DOHH2 (cell line): ENCODE results near the gene SUCO.

ENCODE experiments used
- H3F3A ChIP-seq: fragments of 200-600 bp; sonication (generic), shearing (Covaris generic); 2 replicates; pipeline ENCODE4 v1.6.0; 2016; ENCODE audit warnings: antibody characterized with exemption, mild to moderate bottlenecking; ENCODE audit not compliant: control insufficient read depth, insufficient read depth
- H3K27ac ChIP-seq: fragments of 200-600 bp; sonication (generic); 2 replicates; pipeline ENCODE4 v1.5.1; 2014; ENCODE audit warnings: low read depth, mild to moderate bottlenecking, low read length, moderate library complexity
- H3K27me3 ChIP-seq: fragments of 200-600 bp; sonication (generic); 2 replicates; pipeline ENCODE4 v1.6.1; 2014; ENCODE audit warnings: mild to moderate bottlenecking, low read length, mixed read lengths; ENCODE audit not compliant: control insufficient read depth
- H3K36me3 ChIP-seq: fragments of 200-600 bp; sonication (generic); 2 replicates; pipeline ENCODE4 v1.6.1; 2014; ENCODE audit warnings: mild to moderate bottlenecking, low read length, moderate library complexity, mixed read lengths; ENCODE audit not compliant: control insufficient read depth
- H3K4me1 ChIP-seq: fragments of 200-600 bp; sonication (generic); 2 replicates; pipeline ENCODE4 v1.6.1; 2014; ENCODE audit warnings: mild to moderate bottlenecking, low read length, mixed read lengths; ENCODE audit not compliant: control insufficient read depth
- H3K4me2 ChIP-seq: fragments of 200-600 bp; sonication (generic); 2 replicates; pipeline ENCODE4 v1.6.0; 2014; ENCODE audit warnings: mild to moderate bottlenecking, low read length, moderate library complexity
- H3K4me3 ChIP-seq: fragments of 200-600 bp; sonication (generic); 2 replicates; pipeline ENCODE4 v1.5.1; 2014; ENCODE audit warnings: mild to moderate bottlenecking, low read length, mixed read lengths
- H3K79me2 ChIP-seq: fragments of 200-600 bp; sonication (generic); 2 replicates; pipeline ENCODE4 v1.6.1; 2014; ENCODE audit warnings: mild to moderate bottlenecking, low read length, mixed read lengths; ENCODE audit not compliant: control insufficient read depth
- H3K9me2 ChIP-seq: fragments of 200-600 bp; sonication (generic); replicated peaks from 2 replicates; pipeline ENCODE4 v1.6.1; 2014; ENCODE audit warnings: mild to moderate bottlenecking, low read length, mixed read lengths; ENCODE audit not compliant: control insufficient read depth
- H3K9me3 ChIP-seq: fragments of 200-600 bp; sonication (generic); 2 replicates; pipeline ENCODE4 v1.6.1; 2014; ENCODE audit warnings: antibody characterized with exemption, low read length, mixed read lengths; ENCODE audit not compliant: control insufficient read depth, insufficient read depth
- H4K20me1 ChIP-seq: fragments of 200-600 bp; sonication (generic); 2 replicates; pipeline ENCODE4 v1.6.0; 2014; ENCODE audit warnings: low read depth, mild to moderate bottlenecking, antibody characterized with exemption, low read length, moderate library complexity; ENCODE audit not compliant: control insufficient read depth, insufficient read depth
- EZH2phosphoT487 ChIP-seq: fragments of 200-600 bp; sonication (generic); IDR thresholded peaks from 2 replicates; pipeline ENCODE4 v1.6.1; 2017; ENCODE audit warnings: borderline replicate concordance, mild to moderate bottlenecking, antibody characterized with exemption, low read length, moderate library complexity, mixed read lengths
- TF ChIP-seq, protein P1 (sequence below): fragments of 200-600 bp; sonication (generic); IDR thresholded peaks from one replicate; pipeline ENCODE4 v1.5.1; 2014; ENCODE audit warnings: antibody characterized with exemption, mild to moderate bottlenecking, low read depth, low read length; ENCODE audit not compliant: poor library complexity, severe bottlenecking

The SUCO gene

GRCh38 chr1:172530000-172530399 lies 3.0 kb upstream of the SUCO start:
- Histone ChIP-seq H3K4me2 (no peak overlapping the region), H3K36me3 (peaks cover 8% of the 10 kb centered on the region; the same call in 1 of the 2 replicates), H3K27ac (no peak overlapping the region)

GRCh38 chr1:172531412-172532182 lies 1.4 kb upstream of the SUCO start:
- TF ChIP-seq EZH2phosphoT487, result no peak
- TF ChIP-seq, protein P1, sequence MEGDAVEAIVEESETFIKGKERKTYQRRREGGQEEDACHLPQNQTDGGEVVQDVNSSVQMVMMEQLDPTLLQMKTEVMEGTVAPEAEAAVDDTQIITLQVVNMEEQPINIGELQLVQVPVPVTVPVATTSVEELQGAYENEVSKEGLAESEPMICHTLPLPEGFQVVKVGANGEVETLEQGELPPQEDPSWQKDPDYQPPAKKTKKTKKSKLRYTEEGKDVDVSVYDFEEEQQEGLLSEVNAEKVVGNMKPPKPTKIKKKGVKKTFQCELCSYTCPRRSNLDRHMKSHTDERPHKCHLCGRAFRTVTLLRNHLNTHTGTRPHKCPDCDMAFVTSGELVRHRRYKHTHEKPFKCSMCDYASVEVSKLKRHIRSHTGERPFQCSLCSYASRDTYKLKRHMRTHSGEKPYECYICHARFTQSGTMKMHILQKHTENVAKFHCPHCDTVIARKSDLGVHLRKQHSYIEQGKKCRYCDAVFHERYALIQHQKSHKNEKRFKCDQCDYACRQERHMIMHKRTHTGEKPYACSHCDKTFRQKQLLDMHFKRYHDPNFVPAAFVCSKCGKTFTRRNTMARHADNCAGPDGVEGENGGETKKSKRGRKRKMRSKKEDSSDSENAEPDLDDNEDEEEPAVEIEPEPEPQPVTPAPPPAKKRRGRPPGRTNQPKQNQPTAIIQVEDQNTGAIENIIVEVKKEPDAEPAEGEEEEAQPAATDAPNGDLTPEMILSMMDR, result no peak
- Histone ChIP-seq H3K4me2 (peak overlapping the region; percentile 98), H3K9me2 (no peaks in the 10 kb centered on the region), H3K27ac (peak overlapping the region; percentile 48; the same call in 1 of the 2 replicates), H3K79me2 (peaks cover 36% of the 10 kb centered on the region), H3K4me1 (peaks cover 31% of the 10 kb centered on the region), H3K9me3 (no peaks in the 10 kb centered on the region), H3K36me3 (peaks cover 11% of the 10 kb centered on the region; the same call in 1 of the 2 replicates), H3F3A (no peaks in the 10 kb centered on the region), H4K20me1 (0 out of 2 replicates have a peak, but pooled peaks cover 14% of the 10 kb centered on the region), H3K4me3 (peak overlapping the region; percentile 97), H3K27me3 (peaks cover 7% of the 10 kb centered on the region; the same call in 1 of the 2 replicates)

More at GRCh38 chr1:172530000-172530399, 3.0 kb upstream of the SUCO start:
- no peak for TF ChIP-seq EZH2phosphoT487
- TF ChIP-seq, protein P1, result no peak
- H3K9me2 ChIP-seq, result no peaks in the 10 kb centered on the region
- no peaks in the 10 kb centered on the region for H3F3A ChIP-seq
- no peak overlapping the region for H3K4me3 ChIP-seq
- peaks cover 7% of the 10 kb centered on the region; the same call in 1 of the 2 replicates for H3K27me3 ChIP-seq
- H3K4me1 ChIP-seq, result peaks cover 16% of the 10 kb centered on the region
- H3K79me2 ChIP-seq, result peaks cover 20% of the 10 kb centered on the region
- H3K9me3 ChIP-seq, result no peaks in the 10 kb centered on the region
- H4K20me1 ChIP-seq, result 0 out of 2 replicates have a peak, but pooled peaks cover 9% of the 10 kb centered on the region

GRCh38 chr1:172532183-172532699 lies 709 bp upstream of the SUCO start:
- peak overlapping the region; percentile 48 for H3K27ac ChIP-seq
- no peaks in the 10 kb centered on the region for H3K9me2 ChIP-seq
- H3K9me3 ChIP-seq, result no peaks in the 10 kb centered on the region
- 0 out of 2 replicates have a peak, but pooled peaks cover 14% of the 10 kb centered on the region for H4K20me1 ChIP-seq
- peak overlapping the region; percentile 97 for H3K4me3 ChIP-seq
- H3K27me3 ChIP-seq, result peaks cover 7% of the 10 kb centered on the region; the same call in 1 of the 2 replicates
- H3K4me1 ChIP-seq, result peaks cover 31% of the 10 kb centered on the region
- TF ChIP-seq, protein P1, result no peak
- no peak for TF ChIP-seq EZH2phosphoT487
- H3K79me2 ChIP-seq, result peaks cover 42% of the 10 kb centered on the region
- H3F3A ChIP-seq, result no peaks in the 10 kb centered on the region
- H3K4me2 ChIP-seq, result peak overlapping the region; percentile 98
- peaks cover 11% of the 10 kb centered on the region; the same call in 1 of the 2 replicates for H3K36me3 ChIP-seq
